NOMO-1 treated with dmso at 0.1 percent for 144 hours (cell line): Measurements from ENCODE around the gene KCNH3.
"Not testable (repeated sequence)": the region's sequence is repeated elsewhere in the genome, so short reads cannot be mapped to it uniquely, and the experiment has no call there.

Source experiments
- DNase-seq: peaks from one replicate; lab custom pipeline; 2025; ENCODE audit not compliant: unreplicated experiment; lab: John Stamatoyannopoulos, UW

Gene KCNH3, protein sequence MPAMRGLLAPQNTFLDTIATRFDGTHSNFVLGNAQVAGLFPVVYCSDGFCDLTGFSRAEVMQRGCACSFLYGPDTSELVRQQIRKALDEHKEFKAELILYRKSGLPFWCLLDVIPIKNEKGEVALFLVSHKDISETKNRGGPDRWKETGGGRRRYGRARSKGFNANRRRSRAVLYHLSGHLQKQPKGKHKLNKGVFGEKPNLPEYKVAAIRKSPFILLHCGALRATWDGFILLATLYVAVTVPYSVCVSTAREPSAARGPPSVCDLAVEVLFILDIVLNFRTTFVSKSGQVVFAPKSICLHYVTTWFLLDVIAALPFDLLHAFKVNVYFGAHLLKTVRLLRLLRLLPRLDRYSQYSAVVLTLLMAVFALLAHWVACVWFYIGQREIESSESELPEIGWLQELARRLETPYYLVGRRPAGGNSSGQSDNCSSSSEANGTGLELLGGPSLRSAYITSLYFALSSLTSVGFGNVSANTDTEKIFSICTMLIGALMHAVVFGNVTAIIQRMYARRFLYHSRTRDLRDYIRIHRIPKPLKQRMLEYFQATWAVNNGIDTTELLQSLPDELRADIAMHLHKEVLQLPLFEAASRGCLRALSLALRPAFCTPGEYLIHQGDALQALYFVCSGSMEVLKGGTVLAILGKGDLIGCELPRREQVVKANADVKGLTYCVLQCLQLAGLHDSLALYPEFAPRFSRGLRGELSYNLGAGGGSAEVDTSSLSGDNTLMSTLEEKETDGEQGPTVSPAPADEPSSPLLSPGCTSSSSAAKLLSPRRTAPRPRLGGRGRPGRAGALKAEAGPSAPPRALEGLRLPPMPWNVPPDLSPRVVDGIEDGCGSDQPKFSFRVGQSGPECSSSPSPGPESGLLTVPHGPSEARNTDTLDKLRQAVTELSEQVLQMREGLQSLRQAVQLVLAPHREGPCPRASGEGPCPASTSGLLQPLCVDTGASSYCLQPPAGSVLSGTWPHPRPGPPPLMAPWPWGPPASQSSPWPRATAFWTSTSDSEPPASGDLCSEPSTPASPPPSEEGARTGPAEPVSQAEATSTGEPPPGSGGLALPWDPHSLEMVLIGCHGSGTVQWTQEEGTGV

DNA sequence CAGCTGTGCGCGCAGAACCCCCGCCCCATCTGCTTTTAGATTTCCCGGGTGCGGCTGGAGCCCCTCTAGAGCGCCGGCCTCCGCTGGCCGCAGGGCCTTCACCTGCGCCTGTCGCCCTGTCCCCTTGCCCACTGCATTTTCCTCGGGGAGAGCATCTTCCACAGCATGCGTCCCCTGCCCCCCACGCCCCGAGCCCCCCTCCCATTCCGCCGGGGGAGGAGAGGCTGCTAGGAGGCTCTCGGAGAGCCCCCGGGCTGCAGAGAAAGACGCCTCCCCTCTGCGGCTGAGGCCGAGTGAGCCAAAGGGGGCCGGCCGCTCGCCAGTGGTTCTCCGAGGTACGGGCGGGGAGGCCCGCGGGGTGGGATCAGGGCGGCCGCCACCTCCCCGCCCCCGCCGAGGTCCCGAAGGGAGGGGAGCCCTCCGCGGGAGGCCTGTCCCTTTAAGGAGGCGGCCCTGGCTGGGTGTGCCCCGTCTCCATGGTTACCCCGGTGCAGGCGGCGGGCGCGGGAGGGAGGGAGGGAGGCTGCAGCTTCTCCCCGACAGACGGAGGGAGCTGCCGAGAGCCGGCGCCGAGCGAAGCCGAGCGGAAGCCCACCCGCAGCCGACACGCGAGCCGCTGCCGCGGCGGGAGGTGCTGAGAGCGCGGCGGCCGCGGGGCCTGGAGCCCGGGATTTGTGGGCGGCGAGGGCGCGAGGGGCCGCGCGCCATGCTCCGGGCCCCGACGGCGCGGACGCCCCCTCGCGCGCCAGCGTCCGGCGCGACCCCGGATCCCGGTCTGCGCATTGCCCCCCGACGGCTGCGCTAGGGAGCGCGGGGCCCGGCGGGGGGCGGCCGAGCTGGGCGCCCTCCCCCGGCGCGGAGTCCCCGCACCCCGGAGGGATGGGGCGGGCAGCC is at the start of gene KCNH3:
Gene KCNH3, plus strand, starts transcription at position 521 of the 894 bp plus-strand sequence. CDS start 387 bp downstream, outside the sequence.
- DNase-seq: peak; percentile 53

DNA sequence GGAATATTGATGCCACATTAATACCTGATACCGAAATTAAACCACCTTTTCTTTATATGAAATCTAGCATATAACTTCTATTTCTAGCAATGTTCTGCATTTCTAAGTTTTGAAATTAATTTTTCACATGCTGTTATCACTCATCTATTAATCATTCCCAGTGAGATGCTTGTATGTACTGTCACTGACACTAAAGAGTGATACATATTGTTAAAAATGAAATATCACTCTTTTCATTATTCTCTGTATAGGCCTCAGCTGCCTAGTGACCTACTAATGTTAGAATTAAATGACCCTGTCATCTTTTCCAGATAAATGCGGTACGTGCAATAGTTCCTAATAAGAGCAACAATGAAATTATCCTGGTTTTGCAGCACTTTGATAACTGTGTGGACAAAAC is 49.7 kb upstream of the KCNH3 start:
- no peak for DNase-seq

DNA sequence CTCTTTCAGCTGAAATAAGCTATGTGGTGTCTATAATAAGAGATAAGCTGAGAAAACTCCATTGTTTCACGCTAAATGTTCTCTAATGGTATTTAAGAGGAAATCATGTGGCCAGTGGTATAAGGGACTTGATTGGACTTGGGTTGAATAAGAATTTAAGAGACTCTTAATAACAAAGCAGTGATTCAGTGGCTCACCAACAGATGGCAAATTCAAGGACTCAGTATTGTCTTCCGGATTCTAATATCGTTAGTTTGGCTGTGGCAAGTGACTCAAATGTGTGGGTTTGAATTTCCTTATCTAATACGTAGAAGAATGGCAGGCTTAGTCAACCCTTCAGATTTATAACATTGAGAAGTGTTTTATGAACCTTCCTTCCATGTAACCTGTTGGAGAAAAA is 49.1 kb upstream of the KCNH3 start:
- DNase-seq: no peak

DNA sequence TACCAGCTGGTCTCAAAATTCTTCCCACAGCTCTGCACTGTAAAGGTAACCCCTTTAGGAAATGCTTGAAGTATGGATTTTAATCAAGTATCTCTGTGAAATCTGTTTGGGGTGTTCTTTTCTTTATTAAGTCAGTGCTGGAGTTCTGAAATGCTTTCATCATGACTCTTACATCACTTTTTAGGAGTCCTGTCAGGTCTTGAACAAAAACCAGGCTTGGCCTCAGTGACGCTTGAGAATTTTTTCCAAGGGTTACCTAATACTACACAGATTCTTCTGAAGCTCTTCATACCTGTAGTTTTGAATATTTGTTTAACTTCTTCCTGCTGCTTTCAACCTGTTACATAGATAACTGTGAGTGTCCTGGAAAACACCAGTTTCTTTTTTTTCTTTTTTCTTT is 47.0 kb upstream of the KCNH3 start:
- DNase-seq: no peak

DNA sequence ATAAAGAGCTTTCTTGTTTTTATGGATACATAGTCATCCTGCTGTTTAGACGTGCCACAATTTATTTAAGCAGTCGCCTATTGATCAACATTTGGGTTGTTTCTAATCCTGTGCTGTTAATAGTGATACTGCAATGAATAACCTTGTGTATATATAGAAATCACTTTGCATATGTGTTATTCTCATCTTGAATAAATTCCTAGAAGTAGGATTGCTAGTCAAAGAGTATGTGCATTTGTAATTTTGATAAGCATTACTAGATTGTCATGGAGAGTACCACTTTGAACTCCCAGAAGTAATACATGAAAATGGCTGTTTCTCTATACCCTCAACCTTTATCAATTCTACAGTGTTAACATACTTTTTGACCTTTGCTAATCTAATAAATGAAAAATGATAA is 44.9 kb upstream of the KCNH3 start:
- DNase-seq: no peak

DNA sequence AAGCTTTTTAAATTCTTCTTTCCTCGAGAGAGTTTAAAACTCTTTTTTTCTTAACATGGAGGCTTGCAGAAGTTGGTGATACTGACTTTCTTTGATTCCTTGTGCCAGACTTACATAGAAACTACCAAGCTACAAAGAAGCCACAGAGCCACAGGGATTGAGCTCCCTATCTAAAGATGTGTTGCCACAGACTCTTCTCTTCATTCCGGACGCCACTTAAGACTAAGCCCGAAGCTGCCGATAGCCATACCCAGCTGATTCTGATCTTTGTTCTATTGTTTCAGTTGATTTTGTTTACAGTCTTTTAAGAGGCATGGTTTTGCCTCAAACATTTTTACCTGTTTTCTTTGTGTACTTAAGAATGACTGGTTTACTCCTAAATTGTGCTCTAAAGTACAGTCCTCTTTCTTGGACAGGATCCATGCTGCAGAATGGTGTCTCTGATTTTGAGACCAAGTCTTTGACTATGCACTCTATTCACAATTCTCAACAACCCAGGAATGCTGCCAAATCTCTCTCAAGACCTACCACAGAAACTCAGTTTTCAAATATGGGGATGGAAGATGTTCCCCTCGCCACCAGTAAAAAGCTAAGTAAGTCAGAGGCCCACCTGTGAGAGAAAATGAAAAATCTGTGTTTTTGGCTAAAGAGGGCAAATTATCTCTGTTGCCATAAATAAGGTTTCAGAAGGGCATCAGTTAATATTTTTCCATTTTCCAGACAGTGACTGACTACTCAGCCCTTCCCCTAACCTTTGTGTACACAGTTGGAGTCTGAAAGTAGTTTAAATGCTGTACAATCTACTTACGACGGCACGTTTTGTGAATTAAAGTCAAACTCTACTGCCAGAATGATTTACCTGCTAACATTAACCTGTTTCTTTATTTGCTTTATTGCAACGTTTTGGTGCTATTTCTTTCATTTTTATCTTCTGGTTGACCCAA is 42.1 kb upstream of the KCNH3 start:
- no peak for DNase-seq

DNA sequence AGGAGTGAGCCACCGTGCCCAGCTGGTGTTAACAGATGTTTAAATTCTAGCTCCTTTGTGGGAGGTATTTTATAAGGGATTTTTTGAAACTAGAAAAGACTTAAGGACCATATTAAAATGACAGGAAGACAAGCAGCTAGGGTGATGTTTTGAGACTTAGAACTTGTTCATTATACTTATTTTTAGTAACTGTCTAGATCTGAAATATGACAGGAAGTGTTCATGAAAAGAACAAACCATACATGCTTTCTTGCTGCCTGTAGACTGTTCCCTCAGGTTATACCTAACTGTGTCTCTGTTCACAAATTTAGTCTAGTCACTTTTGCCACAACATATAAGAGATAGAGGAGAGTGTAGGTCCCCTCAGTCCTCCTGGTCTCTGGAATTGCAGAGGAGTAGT is 36.9 kb upstream of the KCNH3 start:
- no peak for DNase-seq

DNA sequence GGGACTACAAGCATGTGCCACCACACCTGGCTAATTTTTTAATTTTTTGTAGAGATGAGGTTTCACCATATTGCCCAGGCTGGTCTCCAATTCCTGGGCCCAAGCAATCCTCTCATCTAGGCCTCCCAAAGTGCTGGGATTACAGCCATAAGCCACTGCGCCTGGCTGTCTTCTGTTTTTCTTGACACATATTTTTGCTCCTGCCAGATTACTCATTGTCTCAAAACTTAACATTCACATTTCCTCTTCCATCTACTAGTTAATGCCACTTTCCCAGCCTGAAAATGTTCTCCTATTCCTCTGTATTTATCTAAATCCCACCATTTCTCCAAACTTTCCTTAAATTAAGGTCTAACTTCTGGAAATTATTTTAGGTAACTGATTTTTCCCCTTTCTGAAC is 36.2 kb upstream of the KCNH3 start:
- no peak for DNase-seq

DNA sequence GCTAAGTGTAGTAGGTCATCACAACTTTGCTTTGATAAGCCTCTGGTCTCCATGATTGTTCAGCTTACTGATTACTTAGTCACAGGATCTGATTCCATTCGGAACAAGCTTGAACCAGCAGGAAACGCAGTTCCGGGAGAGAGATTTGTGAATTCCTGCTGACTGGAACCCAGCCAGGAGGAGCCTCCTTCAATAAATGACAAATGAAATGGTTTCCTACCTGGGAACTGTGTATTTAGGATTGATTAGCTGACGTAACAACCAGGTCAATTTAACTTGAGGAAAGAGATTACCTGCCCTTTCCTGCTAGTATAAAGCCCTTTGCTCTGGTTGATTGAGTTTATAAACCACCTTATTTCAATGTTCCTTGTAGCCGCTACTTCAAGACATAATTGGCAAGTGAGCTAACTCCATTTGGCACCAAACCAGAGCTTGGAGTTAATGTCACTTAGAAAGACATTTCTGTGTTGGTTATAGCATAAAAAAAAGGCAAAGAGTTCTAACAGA is 35.1 kb upstream of the KCNH3 start:
- DNase-seq: no peak

DNA sequence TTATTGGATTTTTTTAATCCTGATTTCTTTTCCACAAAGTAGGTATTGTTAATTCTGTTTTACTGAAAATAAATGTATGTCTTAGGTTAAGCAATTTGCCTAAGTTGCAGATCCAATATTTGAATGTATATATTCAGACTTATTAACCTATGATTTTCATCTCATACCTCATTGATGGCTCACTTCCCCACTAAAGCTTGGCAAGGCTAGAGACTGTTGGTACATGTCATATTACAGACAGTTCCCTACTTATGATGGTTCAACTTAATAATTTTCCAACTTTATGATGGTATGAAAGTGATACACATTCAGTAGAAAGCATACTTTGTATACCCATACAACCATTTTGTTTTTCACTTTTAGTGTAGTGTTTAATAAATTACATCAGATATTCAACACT is 33.2 kb upstream of the KCNH3 start:
- DNase-seq: no peak

DNA sequence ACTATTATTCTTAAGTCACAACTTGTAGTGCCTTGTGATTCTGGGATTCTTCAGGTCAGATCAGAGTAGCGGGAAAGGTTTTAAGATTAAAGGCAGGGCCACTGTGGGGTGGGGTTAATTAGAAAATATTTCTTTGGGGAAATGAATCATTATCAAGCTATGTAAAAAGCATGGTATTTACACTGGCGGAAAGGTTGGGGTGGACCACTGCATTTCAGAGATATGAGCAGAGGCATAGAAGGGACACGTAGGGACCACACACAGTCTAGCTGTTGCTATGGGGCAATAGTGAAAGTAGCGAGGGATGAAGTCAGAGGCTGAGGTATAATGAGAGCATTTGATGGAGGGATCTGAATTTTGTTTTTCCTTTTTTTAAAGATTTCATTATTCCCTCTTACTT is 31.7 kb upstream of the KCNH3 start:
- no peak for DNase-seq

DNA sequence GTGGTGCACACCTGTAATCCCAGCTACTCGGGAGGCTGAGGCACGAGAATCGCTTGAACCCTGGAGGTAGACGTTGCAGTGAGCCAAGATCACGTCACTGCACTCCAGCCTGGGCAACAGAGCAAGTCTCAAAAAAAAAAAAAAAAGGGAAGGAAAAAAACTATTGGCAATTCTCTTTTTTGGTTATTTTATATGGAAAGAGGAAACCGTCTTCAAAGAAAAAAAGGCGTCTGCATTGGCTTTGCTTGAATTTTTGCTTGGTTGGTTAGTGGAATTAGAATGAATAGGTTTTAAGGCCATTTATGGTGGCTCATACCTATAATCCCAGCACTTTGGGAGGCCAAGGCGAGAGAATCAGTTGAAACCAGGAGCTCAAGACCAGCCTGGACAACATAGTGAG is 29.1 kb upstream of the KCNH3 start:
- DNase-seq: not testable (repeated sequence)

DNA sequence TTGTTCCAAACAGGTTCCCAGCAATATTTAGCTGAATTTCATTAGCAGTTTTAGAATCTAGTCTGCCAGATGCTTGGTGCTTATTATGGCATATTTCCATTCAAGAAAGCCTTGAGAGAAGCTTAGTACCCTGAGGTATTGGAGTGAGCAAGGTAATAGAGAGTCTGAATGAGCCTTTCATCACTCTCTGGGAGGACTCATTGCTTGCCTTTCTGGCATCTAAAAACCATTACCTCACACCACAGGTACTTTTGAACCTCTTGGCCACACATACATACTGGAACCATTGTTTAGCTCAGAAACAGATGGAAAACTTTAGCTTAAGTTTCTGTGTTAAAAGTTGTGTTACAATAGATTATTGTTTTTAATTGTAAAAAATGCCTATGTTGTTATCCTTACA is 27.4 kb upstream of the KCNH3 start:
- DNase-seq: no peak

DNA sequence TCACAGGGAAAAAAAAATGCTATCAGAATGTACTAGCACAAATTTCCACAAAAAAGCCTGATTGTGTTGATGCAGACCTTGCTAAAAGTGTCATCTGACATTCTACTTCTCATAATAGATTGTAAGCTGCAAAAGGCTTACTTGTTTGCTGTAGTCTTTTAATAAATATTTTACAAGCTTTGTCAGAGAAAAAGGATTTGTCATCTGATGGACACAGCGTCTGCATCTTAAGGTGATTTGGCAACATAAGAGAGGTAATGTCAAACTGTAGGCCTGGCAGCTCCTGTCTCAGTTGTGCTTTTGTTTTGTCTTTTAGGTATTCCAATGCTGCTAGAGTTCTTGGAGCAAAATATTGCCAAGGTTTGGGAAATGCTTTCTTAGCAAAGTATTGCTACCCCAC is 26.3 kb upstream of the KCNH3 start:
- no peak for DNase-seq

DNA sequence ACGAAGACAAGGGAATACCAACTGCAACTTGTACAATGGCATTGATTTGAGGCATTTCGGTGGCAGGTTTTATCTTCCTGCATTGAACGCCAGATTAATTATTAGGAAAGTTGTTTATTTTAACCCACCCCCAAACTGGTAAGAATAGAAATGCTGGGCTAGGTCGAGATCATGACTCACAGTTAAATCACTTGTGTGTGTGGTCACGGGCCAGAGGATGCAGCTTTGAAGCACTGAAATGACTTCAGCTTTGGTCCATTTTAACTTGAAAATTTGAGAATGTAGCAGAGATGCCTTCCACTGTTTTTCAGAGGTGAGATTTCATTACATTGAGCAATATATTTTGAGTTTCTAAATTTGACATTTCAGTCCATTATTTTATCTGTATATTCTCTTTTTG is 23.6 kb upstream of the KCNH3 start:
- no peak for DNase-seq

DNA sequence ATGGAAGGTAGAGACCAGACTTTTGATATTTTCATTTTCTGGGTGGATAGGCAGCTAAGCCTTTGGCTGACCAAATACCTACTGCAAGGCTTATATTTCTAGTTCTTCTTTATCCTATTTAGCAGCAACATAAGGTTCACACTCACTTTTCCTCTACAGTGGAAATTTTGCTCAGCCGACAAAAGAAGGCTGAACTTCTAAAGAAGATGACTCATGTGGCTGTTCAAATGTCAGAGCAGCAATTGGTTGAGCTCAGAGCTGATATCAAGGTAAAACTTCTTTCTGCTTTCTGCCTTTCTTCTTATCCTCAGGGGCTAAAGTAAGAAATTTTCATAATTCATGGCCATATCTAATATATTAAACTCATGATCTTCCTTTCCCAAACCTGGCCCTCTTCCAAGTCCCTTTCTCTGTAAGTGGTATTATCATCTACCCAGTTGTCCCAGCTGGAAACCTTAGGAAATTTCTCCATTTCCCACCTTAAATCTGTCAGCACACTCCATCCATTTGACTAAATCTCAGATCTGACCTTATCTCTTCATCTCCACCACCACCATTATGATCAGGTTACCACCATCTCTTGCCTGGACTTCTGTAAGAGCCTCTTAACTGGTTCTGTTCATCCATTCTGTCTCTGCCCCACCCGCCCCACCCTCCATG is 19.8 kb upstream of the KCNH3 start:
- DNase-seq: no peak

DNA sequence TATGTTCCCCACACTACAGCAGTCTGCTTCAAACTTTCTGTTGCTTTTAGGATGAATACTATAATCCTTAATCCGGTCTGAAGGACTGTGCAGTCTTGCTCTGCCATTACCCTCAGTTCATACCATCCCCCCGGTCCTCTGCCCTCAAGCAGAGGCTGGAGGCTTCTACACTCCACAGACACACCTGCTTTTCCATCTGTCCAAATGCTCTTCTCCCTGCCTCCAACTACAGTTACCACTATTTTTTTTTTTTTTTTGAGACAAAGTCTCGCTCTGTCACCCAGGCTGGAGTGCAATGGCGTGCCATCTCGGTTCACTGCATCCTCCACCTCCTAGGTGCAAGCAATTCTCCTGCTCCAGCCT is 19.3 kb upstream of the KCNH3 start:
- DNase-seq: no peak

DNA sequence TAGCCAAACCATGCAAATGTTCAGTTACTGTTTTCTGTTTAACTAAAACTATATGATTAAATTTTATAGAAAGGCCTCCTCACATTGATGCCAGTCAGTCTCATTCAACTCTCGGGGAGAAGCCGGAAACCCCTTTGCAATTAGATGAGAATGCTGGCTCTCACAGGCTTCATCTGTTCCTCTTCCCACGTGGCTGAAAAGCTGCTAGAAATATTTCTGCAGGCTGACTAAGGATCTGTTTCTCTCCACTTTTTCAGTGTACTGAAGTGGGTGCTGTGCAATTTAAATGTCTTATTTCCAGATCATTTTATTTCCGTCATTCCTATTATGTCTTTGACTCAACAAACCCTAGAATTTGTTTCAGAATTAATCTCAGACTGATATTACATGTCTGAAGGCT is 17.4 kb upstream of the KCNH3 start:
- no peak for DNase-seq

DNA sequence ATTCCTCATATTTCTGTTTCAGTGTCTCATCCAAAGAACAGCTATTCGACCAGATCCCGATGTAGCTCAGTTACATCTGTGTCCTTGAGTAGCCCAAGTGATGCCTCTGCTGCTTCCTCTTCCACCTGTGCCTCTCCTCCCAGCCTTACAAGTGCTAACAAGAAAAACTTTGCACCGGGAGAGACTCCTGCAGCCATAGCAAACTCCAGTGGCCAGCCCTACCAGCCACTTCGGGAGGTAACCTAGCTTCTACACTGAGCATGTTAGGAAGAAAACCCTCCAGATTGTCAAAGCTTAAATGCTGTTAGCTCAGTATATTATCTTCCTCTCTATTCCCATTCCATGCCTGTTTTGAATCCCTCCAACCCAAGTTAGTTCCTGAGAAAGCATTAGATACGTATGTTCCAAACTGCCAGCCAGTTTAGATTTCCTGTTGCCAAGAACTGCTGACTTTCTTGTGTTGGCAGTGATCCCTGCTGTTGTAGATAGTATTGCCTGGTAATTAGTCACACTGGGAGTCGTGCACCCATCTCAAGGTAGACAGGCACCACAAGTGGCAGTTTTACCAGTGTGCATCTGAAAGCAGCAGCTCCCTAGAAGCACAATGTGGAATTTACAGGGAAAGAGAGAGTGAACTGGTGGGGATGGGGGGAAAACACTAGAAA is 14.0 kb upstream of the KCNH3 start:
- no peak for DNase-seq
